ENCODE measurements around the gene SMIM20.

Gene SMIM20

GRCh38 chr4:25930731-25931354 is 16.8 kb downstream of the SMIM20 start:
- no peak overlapping the region for H3K27ac ChIP-seq (ENCODE audit: low read length)

DNA sequence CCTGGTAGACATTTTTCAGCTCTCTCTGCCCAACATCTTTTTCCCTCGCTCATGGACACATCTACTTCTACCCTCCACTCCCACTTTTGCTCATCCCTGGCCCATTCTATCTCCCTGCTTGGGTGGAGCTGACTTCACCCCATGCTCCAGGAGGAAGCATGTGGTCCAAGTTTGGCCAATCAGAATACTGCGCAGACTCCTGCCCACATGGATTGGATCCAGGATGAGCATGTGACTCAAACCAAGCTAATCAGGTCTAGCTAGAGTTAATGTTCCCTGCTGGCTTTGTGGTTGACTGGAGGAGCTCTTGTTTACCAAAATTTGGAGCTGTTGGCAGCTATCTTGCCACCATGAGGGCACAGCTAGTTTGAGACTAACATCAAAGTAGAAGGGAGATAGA is 22.7 kb downstream of the SMIM20 start:
- Histone ChIP-seq H3K27ac (ENCODE audit: low read length) (no peak overlapping the region), H3K27me3 (ENCODE audit: control insufficient read depth, insufficient read depth, low read length) (no peaks in the 10 kb centered on the region), H3K9me3 (ENCODE audit: control insufficient read depth, low read depth, low read length) (no peaks in the 10 kb centered on the region), H3K9ac (ENCODE audit: low read length) (no peak overlapping the region), H3K4me3 (ENCODE audit: low read length) (no peak overlapping the region), H3K36me3 (ENCODE audit: control insufficient read depth, low read depth, low read length) (no peaks in the 10 kb centered on the region), H3K4me1 (ENCODE audit: control insufficient read depth, low read depth, low read length) (no peaks in the 10 kb centered on the region)

More at GRCh38 chr4:25930731-25931354, 16.8 kb downstream of the SMIM20 start:
- no peak overlapping the region for H3K9ac ChIP-seq (ENCODE audit: low read length)
- no peaks in the 10 kb centered on the region for H3K27me3 ChIP-seq (ENCODE audit: control insufficient read depth, insufficient read depth, low read length)
- no peak overlapping the region for H3K4me3 ChIP-seq (ENCODE audit: low read length)
- no peaks in the 10 kb centered on the region for H3K36me3 ChIP-seq (ENCODE audit: control insufficient read depth, low read depth, low read length)
- peaks cover 4% of the 10 kb centered on the region for H3K4me1 ChIP-seq (ENCODE audit: control insufficient read depth, low read depth, low read length)
- no peaks in the 10 kb centered on the region for H3K9me3 ChIP-seq (ENCODE audit: control insufficient read depth, low read depth, low read length)

DNA sequence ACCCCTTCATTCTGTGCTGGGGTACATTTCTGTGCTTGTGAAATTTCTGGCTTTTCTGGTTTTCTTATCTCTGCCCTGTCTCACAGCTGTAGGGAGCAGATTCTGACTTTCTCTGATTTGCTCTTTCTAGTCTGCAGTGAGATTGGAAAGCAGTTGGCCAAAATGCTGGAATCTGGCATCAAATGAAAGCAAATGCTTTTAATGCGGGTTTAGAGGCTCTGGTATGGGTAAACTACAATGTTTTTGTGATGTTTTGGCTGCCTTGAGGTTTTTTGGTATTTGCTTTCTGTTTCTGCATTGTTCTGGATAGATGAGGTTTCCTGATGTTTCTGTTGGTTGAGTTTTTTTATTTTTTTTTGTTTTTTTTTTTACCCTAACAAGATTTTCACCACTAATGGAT is 23.8 kb downstream of the SMIM20 start:
- Histone ChIP-seq H3K9me3 (ENCODE audit: control insufficient read depth, low read depth, low read length) (no peaks in the 10 kb centered on the region), H3K36me3 (ENCODE audit: control insufficient read depth, low read depth, low read length) (no peaks in the 10 kb centered on the region), H3K27me3 (ENCODE audit: control insufficient read depth, insufficient read depth, low read length) (no peaks in the 10 kb centered on the region), H3K27ac (ENCODE audit: low read length) (no peak overlapping the region), H3K4me1 (ENCODE audit: control insufficient read depth, low read depth, low read length) (no peaks in the 10 kb centered on the region), H3K4me3 (ENCODE audit: low read length) (no peak overlapping the region), H3K9ac (ENCODE audit: low read length) (no peak overlapping the region)

- Histone ChIP-seq H3K27ac (ENCODE audit: low read length) (no peak overlapping the region), H3K27me3 (ENCODE audit: control insufficient read depth, insufficient read depth, low read length) (no peaks in the 10 kb centered on the region), H3K4me1 (ENCODE audit: control insufficient read depth, low read depth, low read length) (no peaks in the 10 kb centered on the region), H3K36me3 (ENCODE audit: control insufficient read depth, low read depth, low read length) (no peaks in the 10 kb centered on the region), H3K4me3 (ENCODE audit: low read length) (no peak overlapping the region), H3K9me3 (ENCODE audit: control insufficient read depth, low read depth, low read length) (no peaks in the 10 kb centered on the region), H3K9ac (ENCODE audit: low read length) (no peak overlapping the region)
Measured at GRCh38 chr4:25938366-25938765, 24.3 kb downstream of the SMIM20 start.

DNA sequence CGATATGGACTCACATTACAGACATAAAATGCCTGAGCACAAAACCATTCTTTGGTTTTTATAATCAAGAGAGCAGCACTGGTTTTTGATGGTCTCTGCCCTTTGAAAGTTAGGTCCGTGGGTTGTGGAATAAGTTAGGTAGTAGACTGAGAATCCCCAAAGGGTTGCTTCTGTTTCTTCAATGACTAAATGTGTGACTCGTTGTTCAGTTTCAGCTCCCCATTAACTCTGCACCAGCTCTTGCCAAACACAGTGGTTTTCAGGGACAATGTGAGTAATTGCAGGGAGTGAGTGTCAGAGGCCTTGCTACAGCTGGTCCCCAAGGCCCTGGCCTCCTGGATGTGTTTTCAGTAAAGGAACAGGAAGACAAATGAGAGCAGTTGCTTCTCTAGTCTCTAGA is 24.8 kb downstream of the SMIM20 start:
- H3K27ac ChIP-seq (ENCODE audit: low read length), result no peak overlapping the region
- no peak overlapping the region for H3K4me3 ChIP-seq (ENCODE audit: low read length)
- no peaks in the 10 kb centered on the region for H3K36me3 ChIP-seq (ENCODE audit: control insufficient read depth, low read depth, low read length)
- H3K27me3 ChIP-seq (ENCODE audit: control insufficient read depth, insufficient read depth, low read length), result no peaks in the 10 kb centered on the region
- no peaks in the 10 kb centered on the region for H3K4me1 ChIP-seq (ENCODE audit: control insufficient read depth, low read depth, low read length)
- H3K9me3 ChIP-seq (ENCODE audit: control insufficient read depth, low read depth, low read length), result no peaks in the 10 kb centered on the region
- H3K9ac ChIP-seq (ENCODE audit: low read length), result no peak overlapping the region

- Histone ChIP-seq H3K9ac (ENCODE audit: low read length) (no peak overlapping the region), H3K27ac (ENCODE audit: low read length) (no peak overlapping the region), H3K27me3 (ENCODE audit: control insufficient read depth, insufficient read depth, low read length) (no peaks in the 10 kb centered on the region), H3K4me3 (ENCODE audit: low read length) (no peak overlapping the region), H3K9me3 (ENCODE audit: control insufficient read depth, low read depth, low read length) (no peaks in the 10 kb centered on the region), H3K36me3 (ENCODE audit: control insufficient read depth, low read depth, low read length) (no peaks in the 10 kb centered on the region), H3K4me1 (ENCODE audit: control insufficient read depth, low read depth, low read length) (no peaks in the 10 kb centered on the region)
Measured at GRCh38 chr4:25939330-25939729, 25.3 kb downstream of the SMIM20 start.

- H3K36me3 ChIP-seq (ENCODE audit: control insufficient read depth, low read depth, low read length), result no peaks in the 10 kb centered on the region
- H3K9me3 ChIP-seq (ENCODE audit: control insufficient read depth, low read depth, low read length), result no peaks in the 10 kb centered on the region
- H3K4me1 ChIP-seq (ENCODE audit: control insufficient read depth, low read depth, low read length), result no peaks in the 10 kb centered on the region
- no peak overlapping the region for H3K27ac ChIP-seq (ENCODE audit: low read length)
- no peak overlapping the region for H3K4me3 ChIP-seq (ENCODE audit: low read length)
- H3K27me3 ChIP-seq (ENCODE audit: control insufficient read depth, insufficient read depth, low read length), result no peaks in the 10 kb centered on the region
- H3K9ac ChIP-seq (ENCODE audit: low read length), result no peak overlapping the region
Measured at GRCh38 chr4:25941457-25942221, 27.6 kb downstream of the SMIM20 start.

DNA sequence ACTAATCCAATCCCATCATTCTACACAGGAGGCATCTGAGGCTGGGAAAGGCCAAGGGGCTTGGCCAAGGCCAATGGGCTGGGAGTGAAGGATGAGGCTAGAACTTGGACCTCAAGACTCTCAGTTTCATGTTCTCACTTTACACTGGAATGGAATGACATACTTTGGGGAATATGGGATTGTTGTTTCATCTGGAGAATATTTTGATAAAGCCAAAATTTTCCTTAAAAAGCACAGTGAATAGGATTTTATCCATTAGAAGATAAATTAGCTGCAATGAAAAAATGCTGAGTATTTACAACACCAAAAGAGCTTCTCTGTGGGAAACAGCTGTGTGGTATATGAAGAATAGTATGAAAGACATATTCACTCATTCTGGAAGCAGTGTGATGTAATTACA is 29.3 kb downstream of the SMIM20 start:
- Histone ChIP-seq H3K9me3 (ENCODE audit: control insufficient read depth, low read depth, low read length) (no peaks in the 10 kb centered on the region), H3K4me1 (ENCODE audit: control insufficient read depth, low read depth, low read length) (no peaks in the 10 kb centered on the region), H3K9ac (ENCODE audit: low read length) (no peak overlapping the region), H3K36me3 (ENCODE audit: control insufficient read depth, low read depth, low read length) (no peaks in the 10 kb centered on the region), H3K27ac (ENCODE audit: low read length) (no peak overlapping the region), H3K27me3 (ENCODE audit: control insufficient read depth, insufficient read depth, low read length) (no peaks in the 10 kb centered on the region), H3K4me3 (ENCODE audit: low read length) (no peak overlapping the region)

DNA sequence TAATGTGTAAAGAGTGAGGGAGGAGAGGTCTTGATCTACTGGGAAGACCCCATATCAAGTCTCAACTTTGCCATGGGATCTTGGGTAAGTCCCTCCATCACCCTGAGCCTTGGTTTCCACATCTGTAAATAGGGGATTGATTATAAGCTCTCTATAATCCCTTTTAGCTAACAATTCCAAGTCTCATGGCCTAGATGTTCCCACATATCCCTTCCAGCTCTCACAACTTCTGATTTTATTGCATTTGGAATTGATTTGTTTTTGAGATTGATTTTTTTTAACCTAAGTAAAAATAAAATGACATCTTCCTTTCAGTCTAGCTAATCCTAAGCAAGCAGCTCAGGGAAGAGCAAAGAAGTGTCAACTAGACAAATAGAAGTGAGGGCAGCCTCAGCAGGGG is 29.8 kb downstream of the SMIM20 start:
- Histone ChIP-seq H3K36me3 (ENCODE audit: control insufficient read depth, low read depth, low read length) (no peaks in the 10 kb centered on the region), H3K9me3 (ENCODE audit: control insufficient read depth, low read depth, low read length) (no peaks in the 10 kb centered on the region), H3K4me1 (ENCODE audit: control insufficient read depth, low read depth, low read length) (peaks cover 1% of the 10 kb centered on the region), H3K27ac (ENCODE audit: low read length) (no peak overlapping the region), H3K9ac (ENCODE audit: low read length) (no peak overlapping the region), H3K27me3 (ENCODE audit: control insufficient read depth, insufficient read depth, low read length) (no peaks in the 10 kb centered on the region), H3K4me3 (ENCODE audit: low read length) (no peak overlapping the region)

GRCh38 chr4:25948051-25948450 is 34.0 kb downstream of the SMIM20 start:
- Histone ChIP-seq H3K9me3 (ENCODE audit: control insufficient read depth, low read depth, low read length) (no peaks in the 10 kb centered on the region), H3K27ac (ENCODE audit: low read length) (no peak overlapping the region), H3K9ac (ENCODE audit: low read length) (no peak overlapping the region), H3K4me1 (ENCODE audit: control insufficient read depth, low read depth, low read length) (peaks cover 31% of the 10 kb centered on the region), H3K27me3 (ENCODE audit: control insufficient read depth, insufficient read depth, low read length) (no peaks in the 10 kb centered on the region), H3K36me3 (ENCODE audit: control insufficient read depth, low read depth, low read length) (no peaks in the 10 kb centered on the region), H3K4me3 (ENCODE audit: low read length) (no peak overlapping the region)

- no peak overlapping the region for H3K4me3 ChIP-seq (ENCODE audit: low read length)
- peak overlapping the region; percentile 41 for H3K9ac ChIP-seq (ENCODE audit: low read length)
- H3K36me3 ChIP-seq (ENCODE audit: control insufficient read depth, low read depth, low read length), result no peaks in the 10 kb centered on the region
- H3K27ac ChIP-seq (ENCODE audit: low read length), result peak overlapping the region; percentile 68
- H3K27me3 ChIP-seq (ENCODE audit: control insufficient read depth, insufficient read depth, low read length), result no peaks in the 10 kb centered on the region
- peaks cover 39% of the 10 kb centered on the region for H3K4me1 ChIP-seq (ENCODE audit: control insufficient read depth, low read depth, low read length)
- H3K9me3 ChIP-seq (ENCODE audit: control insufficient read depth, low read depth, low read length), result no peaks in the 10 kb centered on the region
Measured at GRCh38 chr4:25949173-25949748, 35.2 kb downstream of the SMIM20 start.

- Histone ChIP-seq H3K9ac (ENCODE audit: low read length) (no peak overlapping the region), H3K4me3 (ENCODE audit: low read length) (no peak overlapping the region), H3K27me3 (ENCODE audit: control insufficient read depth, insufficient read depth, low read length) (no peaks in the 10 kb centered on the region), H3K36me3 (ENCODE audit: control insufficient read depth, low read depth, low read length) (no peaks in the 10 kb centered on the region), H3K27ac (ENCODE audit: low read length) (peak overlapping the region; percentile 7), H3K9me3 (ENCODE audit: control insufficient read depth, low read depth, low read length) (no peaks in the 10 kb centered on the region), H3K4me1 (ENCODE audit: control insufficient read depth, low read depth, low read length) (peaks cover 39% of the 10 kb centered on the region)
Measured at GRCh38 chr4:25949994-25950393, 36.0 kb downstream of the SMIM20 start.

All from iPS-18a (cell line).